NB4 (cell line): ENCODE results near the gene PLA2G6.

Experiments
- DNase-seq: peaks from one replicate; pipeline ENCODE4 v3.0.0; 2010; ENCODE audit warnings: low read depth
- H3K4me3 ChIP-seq: one replicate; pipeline ENCODE4 v1.5.1; 2011; ENCODE audit warnings: mild to moderate bottlenecking, low read depth, low read length, moderate library complexity
- MYC ChIP-seq: IDR thresholded peaks from 2 replicates; pipeline ENCODE4 v1.6.1; 2011; ENCODE audit warnings: low read depth, low read length
- POLR2A ChIP-seq: IDR thresholded peaks from 2 replicates; pipeline ENCODE4 v1.6.1; 2011; ENCODE audit warnings: mild to moderate bottlenecking; ENCODE audit not compliant: insufficient read length; ENCODE audit errors: extremely low read depth
- TF ChIP-seq, protein P1 (sequence below): IDR thresholded peaks from 2 replicates; pipeline ENCODE4 v1.6.1; 2011; ENCODE audit warnings: low read depth, low read length
- TF ChIP-seq, protein P2 (sequence below): IDR thresholded peaks from one replicate; pipeline ENCODE4 v1.5.1; 2012; ENCODE audit warnings: low read depth, low read length

Gene PLA2G6

DNA sequence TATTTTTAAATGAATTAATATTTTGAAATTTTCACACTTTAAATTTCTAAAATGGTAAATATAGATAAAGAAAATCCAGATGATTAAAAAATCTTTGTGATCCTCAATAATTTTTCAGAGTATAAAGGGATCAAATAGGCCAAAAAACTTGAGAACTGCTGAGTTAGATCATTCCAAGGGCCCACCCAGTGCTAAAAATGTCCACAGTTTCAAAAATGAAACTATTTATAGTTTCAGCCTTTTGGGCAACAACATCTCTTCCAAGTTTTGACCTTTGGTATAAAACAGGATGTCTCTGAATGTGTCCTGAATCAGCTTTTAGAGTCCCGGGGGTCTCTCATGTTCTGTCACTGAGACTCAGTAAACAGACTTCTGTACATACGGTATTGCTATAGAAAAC, 50.2 kb downstream of the PLA2G6 start:
- DNase-seq, result no peak
- TF ChIP-seq MYC (no peak), POLR2A (no peak)

DNA sequence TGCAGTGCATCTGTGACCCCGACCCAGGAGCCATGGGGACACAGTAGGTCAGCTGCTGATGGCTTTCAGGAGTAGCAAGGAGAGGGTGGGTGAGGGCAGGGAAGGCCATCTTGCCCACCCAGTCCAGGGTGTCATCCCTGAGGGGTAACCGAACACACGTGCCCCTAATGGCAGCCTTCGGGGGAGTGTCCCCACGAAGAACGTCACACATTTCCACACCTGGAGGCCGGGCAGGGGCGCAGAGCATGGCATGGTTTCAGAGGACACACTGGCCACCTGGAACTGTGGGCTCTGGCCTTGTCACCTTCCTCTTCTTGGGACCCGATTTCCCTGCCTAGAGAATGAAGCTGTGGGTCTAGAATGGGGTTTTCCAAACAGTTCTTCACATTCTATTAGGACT, 51.8 kb downstream of the PLA2G6 start:
- DNase-seq, result no peak
- TF ChIP-seq, protein P1, sequence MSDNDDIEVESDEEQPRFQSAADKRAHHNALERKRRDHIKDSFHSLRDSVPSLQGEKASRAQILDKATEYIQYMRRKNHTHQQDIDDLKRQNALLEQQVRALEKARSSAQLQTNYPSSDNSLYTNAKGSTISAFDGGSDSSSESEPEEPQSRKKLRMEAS, result no peak
- TF ChIP-seq POLR2A (no peak), MYC (no peak)
- TF ChIP-seq, protein P2, sequence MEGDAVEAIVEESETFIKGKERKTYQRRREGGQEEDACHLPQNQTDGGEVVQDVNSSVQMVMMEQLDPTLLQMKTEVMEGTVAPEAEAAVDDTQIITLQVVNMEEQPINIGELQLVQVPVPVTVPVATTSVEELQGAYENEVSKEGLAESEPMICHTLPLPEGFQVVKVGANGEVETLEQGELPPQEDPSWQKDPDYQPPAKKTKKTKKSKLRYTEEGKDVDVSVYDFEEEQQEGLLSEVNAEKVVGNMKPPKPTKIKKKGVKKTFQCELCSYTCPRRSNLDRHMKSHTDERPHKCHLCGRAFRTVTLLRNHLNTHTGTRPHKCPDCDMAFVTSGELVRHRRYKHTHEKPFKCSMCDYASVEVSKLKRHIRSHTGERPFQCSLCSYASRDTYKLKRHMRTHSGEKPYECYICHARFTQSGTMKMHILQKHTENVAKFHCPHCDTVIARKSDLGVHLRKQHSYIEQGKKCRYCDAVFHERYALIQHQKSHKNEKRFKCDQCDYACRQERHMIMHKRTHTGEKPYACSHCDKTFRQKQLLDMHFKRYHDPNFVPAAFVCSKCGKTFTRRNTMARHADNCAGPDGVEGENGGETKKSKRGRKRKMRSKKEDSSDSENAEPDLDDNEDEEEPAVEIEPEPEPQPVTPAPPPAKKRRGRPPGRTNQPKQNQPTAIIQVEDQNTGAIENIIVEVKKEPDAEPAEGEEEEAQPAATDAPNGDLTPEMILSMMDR, result no peak

More for the DNA sequence above, 50.2 kb downstream of the PLA2G6 start:
- no peak overlapping the region for H3K4me3 ChIP-seq

DNA sequence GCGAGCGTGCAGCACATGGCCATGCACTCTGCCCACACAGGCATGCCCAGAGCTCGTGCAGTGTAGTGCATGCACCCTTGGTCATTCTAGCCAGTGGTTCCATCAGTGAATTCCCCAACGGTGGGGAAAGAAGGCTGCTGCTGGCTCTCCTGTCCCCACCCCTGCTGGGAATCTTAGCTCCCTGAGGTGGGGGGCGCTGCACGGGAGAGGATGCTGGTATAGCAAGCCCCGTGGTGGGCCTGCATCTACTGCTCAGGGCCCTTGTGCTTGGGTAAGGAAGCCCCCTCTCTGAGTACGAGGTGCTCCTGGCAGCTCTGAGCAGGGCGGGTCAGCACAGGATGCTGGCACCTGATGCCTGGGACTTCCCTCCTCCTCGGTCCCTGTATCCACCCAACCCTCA, 52.6 kb downstream of the PLA2G6 start:
- no peak overlapping the region for H3K4me3 ChIP-seq
- TF ChIP-seq POLR2A (no peak), MYC (no peak)
- TF ChIP-seq, protein P2, result no peak
- TF ChIP-seq, protein P1, result no peak
- DNase-seq, result no peak

More for the DNA sequence above, 51.8 kb downstream of the PLA2G6 start:
- H3K4me3 ChIP-seq, result no peak overlapping the region

DNA sequence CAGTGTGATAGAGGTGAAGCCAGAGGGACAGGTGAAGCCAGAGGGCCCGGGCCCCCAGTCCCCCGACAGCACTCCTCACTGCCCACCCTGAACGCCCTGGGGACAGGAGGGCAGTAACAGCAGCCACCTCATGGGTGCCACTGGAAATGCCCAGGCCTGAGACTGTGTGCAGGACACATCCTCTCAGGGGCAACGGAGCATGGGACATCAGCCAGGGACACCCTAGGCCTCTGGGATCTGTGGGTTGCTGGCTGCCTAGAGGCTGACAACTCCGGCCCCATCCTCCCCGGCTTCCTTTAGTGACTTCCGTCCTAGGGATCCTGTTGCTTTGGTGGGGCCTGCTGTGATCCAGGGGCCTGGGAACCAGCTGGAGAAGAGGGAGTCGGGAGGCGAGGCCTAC, 53.8 kb downstream of the PLA2G6 start:
- TF ChIP-seq, protein P2, result no peak
- no peak for TF ChIP-seq MYC
- no peak for TF ChIP-seq POLR2A
- TF ChIP-seq, protein P1, result no peak
- H3K4me3 ChIP-seq, result no peak overlapping the region
- DNase-seq, result no peak

DNA sequence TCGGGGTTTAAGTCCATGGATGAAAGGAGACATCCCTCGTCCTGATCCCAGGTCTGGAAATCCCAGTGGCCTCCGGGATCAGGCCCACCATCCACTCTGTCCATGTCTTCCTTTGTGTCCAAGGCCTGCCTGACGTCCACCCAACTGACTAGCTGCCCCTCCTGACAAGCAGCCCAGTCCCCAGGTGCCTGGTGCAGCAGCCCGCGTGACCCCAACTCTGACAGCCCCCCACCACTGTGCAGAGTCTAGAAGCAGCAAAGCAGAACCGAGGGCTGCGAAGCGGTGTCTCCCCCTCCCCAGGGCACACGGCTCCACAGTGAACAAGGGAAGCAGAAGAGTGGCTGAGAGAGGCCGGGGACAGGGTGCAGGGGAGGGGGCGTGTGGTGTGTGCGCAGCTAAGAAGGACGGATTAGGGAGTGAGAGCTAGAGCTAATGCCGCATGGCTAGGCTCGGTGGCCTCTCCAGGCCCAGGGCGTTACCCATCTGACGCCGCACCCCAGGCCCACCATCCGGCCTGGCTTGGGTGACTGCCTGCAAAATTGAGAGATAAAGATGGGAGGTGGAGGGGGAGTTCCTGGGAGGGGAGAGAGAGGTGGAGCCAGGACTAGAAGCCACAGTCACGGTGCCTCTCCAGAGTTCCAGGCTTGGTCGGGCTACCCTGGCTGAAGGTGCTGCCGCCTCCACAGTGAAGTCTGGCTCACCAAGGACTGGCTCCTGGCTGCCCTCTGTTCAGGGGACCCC, 54.5 kb downstream of the PLA2G6 start:
- no peak for TF ChIP-seq POLR2A
- no peak for TF ChIP-seq MYC
- TF ChIP-seq, protein P2, result no peak
- TF ChIP-seq, protein P1, result no peak
- no peak overlapping the region for H3K4me3 ChIP-seq
- no peak for DNase-seq

DNA sequence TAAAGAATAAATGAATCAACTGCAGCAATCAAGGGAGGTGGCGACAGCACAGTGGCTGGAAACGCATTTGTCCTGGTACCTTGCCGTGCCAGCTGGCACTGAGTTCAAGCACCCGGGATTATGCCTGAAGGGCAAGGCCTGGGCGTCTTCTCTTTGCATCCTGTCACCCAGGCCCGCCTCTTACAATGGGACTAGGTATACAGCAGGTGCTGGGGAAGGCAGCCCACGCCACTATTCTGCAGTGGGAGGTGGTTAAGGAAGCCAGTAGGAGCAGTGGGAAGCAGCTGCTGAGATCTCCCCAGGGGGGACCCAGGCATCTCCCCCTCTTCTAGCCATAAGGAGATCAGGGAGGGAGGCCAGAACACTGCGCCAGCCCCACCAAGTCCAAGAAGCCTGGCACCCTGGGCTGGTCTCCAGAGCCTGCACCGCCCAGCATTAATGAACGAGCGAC, 55.9 kb downstream of the PLA2G6 start:
- DNase-seq, result no peak
- no peak overlapping the region for H3K4me3 ChIP-seq
- TF ChIP-seq, protein P1, result no peak
- TF ChIP-seq, protein P2, result no peak
- no peak for TF ChIP-seq MYC
- TF ChIP-seq POLR2A, result no peak
